Ecto neural progenitor cell (in vitro differentiated cells): ENCODE measurements around the gene PTH.

ENCODE experiments used
- DNase-seq: peaks from one replicate; pipeline ENCODE4 v3.0.0-alpha.2; 2018; ENCODE audit warnings: low spot score

Gene PTH

GRCh38 chr11:13495929-13496328 is at the start of gene PTH:
TSS of gene PTH (minus strand) at chr11:13495997. CDS start at chr11:13492855, 3,142 bp downstream.
- DNase-seq, result no peak

GRCh38 chr11:13538044-13538443 is 42.2 kb upstream of the PTH start:
- no peak for DNase-seq

DNA sequence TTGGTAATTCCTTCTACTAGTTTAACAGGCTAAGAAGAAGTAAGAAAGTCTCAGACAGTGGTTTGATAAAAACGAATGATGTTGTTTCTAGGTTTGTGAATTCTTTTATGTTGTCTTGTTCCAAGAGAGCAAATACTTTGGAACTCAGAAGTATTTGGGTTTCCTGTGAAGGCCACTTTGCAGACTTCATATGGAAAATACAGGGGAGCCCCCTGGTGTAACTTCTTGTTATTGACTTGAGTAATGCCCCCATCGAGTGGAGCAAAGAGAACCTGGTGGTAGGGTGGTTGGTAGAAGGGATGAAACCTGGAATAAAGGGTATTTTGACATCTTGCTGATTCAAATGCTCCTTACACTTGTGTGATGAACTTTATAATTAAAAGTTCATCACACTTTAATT is 40.0 kb upstream of the PTH start:
- DNase-seq, result no peak

GRCh38 chr11:13534358-13534757 is 38.6 kb upstream of the PTH start:
- DNase-seq, result no peak

DNA sequence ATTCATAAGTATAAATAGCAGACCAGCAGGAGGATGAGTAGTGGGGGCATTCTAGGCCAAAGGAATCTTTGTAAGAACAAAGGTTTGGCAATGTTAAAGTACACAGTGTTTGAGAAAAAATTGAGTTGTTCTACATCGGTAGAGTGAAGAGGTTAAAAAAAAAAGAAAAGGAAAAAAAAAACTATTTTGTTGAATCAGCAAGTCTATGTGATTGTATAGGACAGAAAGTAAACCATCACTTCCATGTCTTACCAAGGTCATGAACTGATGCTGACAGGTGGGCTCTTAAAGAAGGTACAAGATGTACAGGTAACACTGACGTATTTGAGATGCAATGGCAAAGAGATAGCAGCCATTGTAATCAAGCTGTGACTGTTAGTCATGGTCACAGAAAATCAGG is 29.5 kb upstream of the PTH start:
- DNase-seq, result no peak

- no peak for DNase-seq
Measured at GRCh38 chr11:13503393-13503792, 7.6 kb upstream of the PTH start.

DNA sequence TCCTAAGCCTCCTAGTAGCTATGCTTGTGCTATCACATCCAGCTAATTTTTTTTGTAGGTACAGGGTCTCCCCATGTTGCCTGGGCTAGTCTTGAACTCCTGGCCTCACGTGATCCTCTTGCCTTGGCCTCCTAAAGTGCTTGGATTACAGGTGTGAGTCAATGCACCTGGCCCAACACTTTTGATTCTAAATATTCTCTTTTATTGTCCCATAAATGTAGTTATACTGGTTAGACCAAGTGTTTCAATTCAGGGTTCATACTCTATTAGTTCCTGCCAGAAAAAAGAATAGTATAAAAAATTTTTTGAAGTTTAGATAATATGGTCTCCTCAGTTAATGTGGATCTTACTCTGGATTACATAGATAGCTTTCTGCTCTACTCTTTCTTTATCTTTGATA is 6.7 kb upstream of the PTH start:
- no peak for DNase-seq

- DNase-seq, result no peak
Measured at GRCh38 chr11:13494051-13494450, 1.7 kb downstream of the PTH start.

- no peak for DNase-seq
Measured at GRCh38 chr11:13487661-13488030, 8.2 kb downstream of the PTH start.

DNA sequence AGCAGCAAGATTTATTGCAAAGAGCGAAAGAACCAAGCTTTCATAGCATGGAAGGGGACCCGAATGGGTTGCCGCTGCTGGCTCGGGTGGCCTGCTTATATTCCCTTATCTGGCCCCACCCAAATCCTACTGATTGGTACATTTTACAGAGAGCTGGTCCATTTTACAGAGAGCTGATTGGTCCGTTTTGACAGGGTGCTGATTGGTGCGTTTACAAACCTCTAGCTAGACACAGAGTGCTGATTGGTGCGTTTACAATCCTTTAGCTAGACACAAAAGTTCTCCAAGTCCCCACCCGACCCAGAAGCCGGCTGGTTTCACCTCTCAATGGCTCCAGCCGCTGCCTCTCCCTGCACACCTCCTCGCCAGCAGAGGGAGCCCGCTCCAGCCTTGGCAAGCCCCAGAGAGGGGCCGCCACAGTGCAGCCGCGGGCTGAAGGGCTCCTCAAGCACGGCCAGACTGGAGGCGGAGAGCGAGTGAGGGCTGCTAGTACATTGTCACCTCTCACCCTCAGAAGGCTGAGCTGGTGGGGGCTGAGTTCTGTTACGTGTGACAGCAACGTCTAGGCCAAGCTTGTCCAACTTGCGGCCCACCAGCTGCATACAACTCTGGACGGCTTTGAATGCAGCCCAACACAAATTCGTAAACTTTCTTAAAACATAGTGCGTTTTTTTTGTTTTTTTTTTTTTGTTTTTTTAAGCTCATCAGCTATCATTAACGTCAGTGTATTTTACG is 8.7 kb downstream of the PTH start:
- peak; percentile 81 for DNase-seq

- DNase-seq, result no peak
Measured at GRCh38 chr11:13480198-13480597, 15.6 kb downstream of the PTH start.

DNA sequence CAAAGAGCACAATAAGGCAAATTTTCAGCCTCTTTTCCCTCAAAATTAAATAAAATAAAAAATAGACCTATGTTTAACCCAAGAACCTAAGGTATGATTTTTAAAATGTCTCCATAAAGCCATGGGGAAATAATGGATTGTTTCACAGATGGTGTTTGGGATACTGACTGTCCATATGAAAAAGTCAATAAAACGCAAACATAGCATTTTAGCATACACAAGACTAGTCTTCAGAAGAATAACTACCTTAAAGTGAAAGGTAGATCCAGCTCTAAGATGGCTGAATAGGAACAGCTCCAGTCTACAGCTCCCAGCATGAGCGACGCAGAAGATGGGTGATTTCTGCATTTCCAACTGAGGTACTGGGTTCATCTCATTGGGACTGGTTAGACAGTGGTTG is 16.1 kb downstream of the PTH start:
- DNase-seq, result no peak

DNA sequence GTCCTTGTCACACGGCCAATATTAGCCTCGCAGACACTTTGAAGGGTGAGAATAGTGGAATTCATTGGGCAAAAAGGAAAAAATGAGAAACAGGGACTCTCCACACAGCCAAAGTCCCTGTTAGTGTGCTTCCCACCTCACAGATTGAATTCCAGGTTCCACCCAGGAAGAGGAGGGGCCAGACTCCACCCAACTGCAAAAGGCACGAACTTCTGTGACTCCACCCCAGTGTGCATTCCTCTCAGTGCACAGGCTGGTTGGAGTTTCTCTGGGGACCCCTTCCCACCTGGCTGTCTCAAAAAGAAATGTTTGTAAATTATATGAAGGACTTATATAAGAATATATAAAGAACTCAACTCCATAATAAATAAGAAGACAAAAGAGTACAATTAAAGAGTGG is 20.7 kb downstream of the PTH start:
- DNase-seq, result no peak

- DNase-seq, result no peak
Measured at GRCh38 chr11:13473013-13473722, 22.6 kb downstream of the PTH start.

- no peak for DNase-seq
Measured at GRCh38 chr11:13468750-13469149, 27.0 kb downstream of the PTH start.

- DNase-seq, result no peak
Measured at GRCh38 chr11:13465909-13466371, 29.9 kb downstream of the PTH start.

GRCh38 chr11:13463779-13464290 is 32.0 kb downstream of the PTH start:
- DNase-seq, result no peak

- DNase-seq, result peak; percentile 91
Measured at GRCh38 chr11:13462901-13463778, 32.7 kb downstream of the PTH start, which contains the start of gene BTBD10. TSS of gene BTBD10 (minus strand) at chr11:13463222. CDS start at chr11:13445124, 18,098 bp downstream.

DNA sequence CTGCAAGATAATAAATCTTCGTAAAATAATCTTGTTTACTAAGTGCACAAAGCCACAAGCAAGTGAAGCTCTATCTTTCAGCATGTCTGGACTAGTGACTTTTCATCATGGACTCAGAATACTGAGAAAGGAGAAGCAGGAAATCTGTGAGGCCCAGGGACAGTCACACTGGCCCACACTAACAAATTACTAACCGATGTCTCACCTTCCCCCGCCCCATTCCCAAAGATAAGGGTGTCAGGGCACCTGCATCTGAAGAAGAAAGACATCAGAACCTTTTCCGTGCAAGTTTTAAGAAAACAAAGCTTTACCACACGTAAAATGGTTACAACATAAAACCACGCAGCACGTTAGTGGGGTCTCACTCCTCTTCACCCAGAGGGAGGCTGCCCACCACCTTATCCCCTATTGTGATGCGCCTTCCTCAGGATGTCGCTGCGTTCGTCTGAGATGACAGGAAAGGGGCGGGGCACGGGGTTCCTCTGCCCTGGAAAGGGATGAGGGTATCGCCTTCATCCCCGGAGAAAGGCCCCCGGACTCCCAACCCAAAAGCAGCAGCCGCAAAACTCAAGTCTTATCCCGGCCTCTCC is 33.4 kb downstream of the PTH start:
- DNase-seq, result peak; percentile 80

DNA sequence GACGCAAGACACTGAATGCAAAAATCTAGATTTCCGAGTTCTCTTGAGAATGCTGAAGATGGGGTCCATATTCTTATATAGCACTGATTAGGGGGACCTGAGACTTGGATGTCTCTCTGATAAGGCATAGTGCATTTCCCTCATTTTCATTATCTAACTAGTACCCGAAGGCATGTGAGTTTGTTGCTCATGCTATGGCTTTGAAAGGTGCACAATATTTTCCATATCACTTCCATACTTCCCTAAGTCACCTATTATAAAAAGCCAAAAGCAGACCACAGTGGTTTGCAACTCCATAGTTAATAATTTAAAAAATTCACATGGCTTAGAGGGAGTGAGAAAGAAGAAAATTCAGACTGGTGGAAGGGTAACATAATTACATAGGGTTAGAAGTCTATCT is 34.5 kb downstream of the PTH start:
- DNase-seq, result no peak

- no peak for DNase-seq
Measured at GRCh38 chr11:13450832-13451397, 44.9 kb downstream of the PTH start.

DNA sequence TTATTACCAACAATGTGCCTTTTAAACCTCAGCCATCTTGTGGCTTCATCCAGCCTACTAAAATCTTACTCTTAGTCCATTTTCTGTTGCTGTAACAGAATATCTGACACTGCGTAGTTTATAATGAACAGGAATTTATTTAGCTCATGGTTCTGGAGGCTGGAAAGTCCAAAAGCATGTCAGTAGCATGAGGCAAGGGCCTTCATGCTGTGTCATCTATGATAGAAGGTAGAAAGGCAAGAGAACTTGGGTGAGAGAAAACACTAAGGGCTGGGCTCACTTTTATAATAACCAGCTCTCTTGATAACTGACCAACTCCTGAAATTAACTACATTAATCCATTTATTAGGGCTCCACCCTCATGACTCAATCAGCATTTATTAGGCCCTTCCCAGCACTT is 46.3 kb downstream of the PTH start:
- DNase-seq, result no peak
